GM19372 (cell line): ENCODE results near the gene ZSWIM4.

Source experiments
- ATAC-seq: cut with Tn5 transposase; IDR thresholded peaks from one replicate; pipeline ENCODE4 v1.9.1; 2021; ENCODE audit warnings: mild to moderate bottlenecking, low read depth, moderate library complexity; ENCODE audit not compliant: unreplicated experiment

The ZSWIM4 gene

GRCh38 chr19:13804830-13805683 lies 9.8 kb downstream of the ZSWIM4 start:
- no peak for ATAC-seq

DNA sequence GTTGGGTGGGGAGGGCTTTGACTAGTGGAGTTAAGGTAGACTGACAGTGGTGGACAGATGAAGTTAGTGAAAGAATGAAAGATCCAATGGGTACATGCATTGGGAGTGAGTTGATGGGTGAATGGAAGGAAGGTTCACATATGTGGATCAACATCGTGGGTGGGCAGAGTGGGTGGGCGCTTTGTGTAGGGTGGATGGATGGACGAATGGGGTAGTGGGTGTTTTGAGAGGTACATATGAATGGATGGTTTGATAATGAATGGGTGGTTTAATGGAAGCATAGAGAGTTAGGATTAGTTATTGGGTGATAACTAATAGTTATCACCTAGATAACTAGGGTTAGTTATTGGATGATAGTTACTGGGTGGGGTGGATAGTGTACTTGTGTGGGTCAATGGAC lies 11.5 kb downstream of the ZSWIM4 start:
- ATAC-seq, result no peak

DNA sequence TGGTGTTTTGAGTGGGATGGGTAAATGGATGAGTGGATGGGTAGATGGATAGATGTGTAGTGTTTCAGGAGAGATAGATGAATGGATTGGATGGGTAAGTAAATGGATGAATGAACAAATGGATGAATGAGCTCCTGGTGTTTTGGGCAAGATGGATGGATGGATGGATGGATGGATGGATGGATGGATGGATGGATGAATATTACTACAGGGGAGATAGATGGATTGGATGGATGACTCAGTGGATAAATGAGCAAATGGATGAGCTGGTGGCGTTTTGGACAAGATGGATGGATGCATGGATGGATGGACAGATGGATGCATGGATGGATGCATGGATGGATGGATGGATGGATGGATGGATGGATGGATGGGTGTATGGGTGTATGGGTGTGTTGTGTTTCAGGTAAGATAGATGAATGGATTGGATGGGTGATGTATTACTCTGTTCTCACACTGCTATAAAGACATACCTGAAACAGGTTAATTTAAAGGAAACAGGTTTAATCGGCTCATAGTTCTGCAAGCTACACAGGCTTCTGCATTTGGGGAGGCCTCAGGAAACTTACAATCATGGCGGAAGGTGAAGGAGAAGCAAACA lies 12.3 kb downstream of the ZSWIM4 start:
- no peak for ATAC-seq

- ATAC-seq, result no peak
These were observed 13.6 kb downstream of the ZSWIM4 start for GRCh38 chr19:13808856-13809255.

- no peak for ATAC-seq
These were observed 17.3 kb downstream of the ZSWIM4 start for GRCh38 chr19:13812544-13812943.

DNA sequence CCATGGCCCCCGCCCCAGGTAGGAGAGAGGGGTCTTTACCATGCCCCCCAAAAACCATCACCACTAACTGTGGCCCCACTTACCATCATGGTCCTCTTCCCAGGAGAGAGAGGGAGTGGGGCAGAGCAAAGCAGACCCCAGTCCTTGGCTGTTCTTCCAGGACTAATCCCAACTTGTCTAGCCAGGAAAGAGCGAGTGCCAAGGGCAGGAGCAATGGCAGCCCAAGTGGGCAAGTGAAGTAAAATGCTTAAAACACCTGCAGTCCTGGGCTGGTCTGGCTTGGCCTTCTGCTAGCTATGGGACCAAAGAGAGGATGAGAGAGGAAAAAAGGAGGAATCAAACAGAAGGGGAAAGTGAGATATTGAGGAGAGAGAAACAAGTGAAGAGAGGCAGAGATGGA lies 17.9 kb downstream of the ZSWIM4 start:
- ATAC-seq, result no peak

DNA sequence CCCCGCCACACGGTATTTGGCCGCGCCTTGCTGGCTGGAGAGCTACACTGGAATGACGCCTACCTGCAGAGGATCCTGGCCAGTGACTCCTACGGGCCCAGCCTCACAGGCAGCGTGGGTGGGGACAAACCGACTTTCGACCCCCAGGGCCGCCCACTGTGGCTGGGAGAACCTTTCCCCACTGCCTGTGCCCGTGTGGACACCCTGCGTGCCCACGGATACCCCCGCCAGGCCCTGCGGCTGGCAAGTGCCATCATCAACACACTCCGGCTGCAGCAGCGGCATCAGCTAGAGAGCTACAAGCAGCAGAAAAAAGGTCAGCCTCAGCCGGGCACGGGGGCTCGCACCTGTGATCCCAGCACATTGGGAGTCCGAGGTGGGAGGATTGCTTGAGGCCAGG lies 19.3 kb downstream of the ZSWIM4 start:
- ATAC-seq, result no peak

DNA sequence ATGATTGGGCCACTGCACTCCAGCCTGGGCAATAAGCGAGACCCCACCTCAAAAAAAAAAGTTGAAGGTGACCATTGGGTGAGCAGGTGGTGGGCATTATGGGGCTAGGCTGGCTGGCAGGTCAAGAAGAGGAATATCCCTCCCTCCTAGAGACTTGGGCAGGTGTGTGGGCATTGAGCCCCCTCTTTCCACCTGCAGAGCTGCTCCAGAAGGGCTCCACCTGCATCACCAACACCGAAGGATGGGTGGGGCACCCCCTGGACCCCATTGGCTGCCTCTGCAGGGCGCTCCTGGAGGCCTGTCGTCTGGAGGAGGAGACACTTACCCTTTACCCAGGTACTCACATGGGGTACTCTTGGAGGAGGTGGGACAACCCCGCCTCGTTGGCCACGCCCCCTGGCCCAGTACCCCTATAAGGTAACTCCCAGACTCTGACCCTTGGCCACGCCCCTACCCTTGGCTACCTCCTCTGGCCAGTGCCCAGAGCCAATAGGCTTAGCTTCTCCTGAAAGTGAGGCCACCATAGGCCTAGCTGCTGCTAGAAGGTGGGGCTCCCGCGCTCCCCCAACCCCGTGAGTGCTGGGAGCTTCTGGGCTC lies 21.9 kb downstream of the ZSWIM4 start:
- no peak for ATAC-seq

GRCh38 chr19:13817615-13818371 lies 22.6 kb downstream of the ZSWIM4 start:
- ATAC-seq, result no peak

DNA sequence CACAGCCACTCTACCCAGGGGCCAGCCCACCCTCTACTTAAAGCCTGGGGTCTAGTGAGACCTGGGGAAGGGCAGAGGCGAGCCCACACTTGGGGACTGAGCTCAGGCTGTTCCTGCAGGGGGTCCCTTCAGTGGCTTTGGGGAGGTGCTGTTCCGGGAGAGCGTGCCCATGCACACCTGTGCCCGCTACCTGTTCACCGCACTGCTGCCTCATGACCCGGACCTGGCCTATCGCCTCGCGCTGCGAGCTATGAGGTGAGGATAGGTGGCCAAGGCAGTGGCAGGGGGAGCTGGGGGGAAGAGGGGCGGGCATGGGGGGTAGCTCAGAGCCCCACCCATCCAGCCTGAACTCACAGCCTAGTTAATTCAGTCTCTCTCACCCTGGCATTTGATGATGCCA lies 24.0 kb downstream of the ZSWIM4 start:
- no peak for ATAC-seq

GRCh38 chr19:13821292-13821691 lies 26.0 kb downstream of the ZSWIM4 start:
- ATAC-seq, result no peak

DNA sequence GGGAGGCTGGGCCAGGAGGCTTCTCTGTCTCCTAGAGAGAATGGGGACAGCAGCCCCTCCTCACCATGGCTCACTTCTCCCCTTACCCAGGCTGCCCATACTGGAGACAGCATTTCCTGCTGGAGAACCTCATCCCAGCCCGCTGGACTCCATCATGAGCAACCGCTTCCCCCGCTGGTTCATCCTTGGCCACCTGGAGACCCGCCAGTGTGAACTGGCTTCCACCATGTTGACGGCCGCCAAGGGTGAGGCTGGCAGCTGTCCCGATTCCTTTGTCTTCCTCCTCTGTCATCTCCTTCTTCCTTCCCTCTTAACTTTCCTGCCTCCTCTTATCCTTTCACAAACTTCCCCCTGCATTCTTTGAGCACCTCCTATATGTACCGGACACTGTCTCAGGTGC lies 28.0 kb downstream of the ZSWIM4 start:
- ATAC-seq, result no peak

DNA sequence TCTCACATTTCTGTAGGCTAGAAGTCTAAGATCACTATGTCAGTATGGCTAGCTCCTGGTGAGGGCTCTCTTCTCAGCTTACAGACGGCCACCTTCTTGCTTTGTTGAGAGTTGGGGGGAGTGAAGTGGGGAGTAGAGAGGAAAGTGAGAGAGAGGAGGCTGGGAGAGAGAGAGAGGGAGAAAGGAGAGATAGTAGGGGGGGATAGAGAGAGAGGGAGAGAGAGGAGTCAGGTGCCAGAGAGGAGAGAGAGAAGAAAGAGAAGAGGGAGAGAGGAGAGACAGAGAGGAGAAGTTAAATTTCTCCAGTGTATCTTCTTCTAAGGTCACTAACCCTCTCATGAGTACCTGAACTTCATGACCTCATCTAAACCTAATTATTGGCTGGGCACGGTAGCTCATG lies 28.7 kb downstream of the ZSWIM4 start:
- ATAC-seq, result no peak

- no peak for ATAC-seq
These were observed 29.5 kb downstream of the ZSWIM4 start for GRCh38 chr19:13824703-13825102.

GRCh38 chr19:13825489-13826441 lies 30.5 kb downstream of the ZSWIM4 start:
- ATAC-seq, result no peak

GRCh38 chr19:13826652-13827235 lies 31.5 kb downstream of the ZSWIM4 start:
- no peak for ATAC-seq

DNA sequence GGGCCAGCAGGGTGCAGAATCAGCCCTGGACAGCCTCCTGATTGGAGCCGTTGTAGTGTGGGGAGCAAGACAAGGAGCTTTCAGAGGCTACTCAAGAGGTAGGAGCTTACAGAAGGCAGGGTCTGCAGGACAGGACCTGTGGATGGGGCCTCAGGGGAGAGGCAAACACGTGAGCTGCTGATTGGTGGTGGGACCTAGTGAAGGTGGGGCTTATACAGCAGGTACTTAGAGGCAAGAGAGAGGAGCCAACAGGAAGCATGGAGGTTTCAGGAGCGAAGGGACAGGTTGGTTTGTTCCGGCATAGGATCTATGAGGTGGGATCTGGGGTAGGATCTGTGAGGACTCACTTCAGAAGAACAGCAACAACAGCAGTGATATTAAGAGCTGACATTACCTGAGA lies 32.4 kb downstream of the ZSWIM4 start:
- no peak for ATAC-seq

DNA sequence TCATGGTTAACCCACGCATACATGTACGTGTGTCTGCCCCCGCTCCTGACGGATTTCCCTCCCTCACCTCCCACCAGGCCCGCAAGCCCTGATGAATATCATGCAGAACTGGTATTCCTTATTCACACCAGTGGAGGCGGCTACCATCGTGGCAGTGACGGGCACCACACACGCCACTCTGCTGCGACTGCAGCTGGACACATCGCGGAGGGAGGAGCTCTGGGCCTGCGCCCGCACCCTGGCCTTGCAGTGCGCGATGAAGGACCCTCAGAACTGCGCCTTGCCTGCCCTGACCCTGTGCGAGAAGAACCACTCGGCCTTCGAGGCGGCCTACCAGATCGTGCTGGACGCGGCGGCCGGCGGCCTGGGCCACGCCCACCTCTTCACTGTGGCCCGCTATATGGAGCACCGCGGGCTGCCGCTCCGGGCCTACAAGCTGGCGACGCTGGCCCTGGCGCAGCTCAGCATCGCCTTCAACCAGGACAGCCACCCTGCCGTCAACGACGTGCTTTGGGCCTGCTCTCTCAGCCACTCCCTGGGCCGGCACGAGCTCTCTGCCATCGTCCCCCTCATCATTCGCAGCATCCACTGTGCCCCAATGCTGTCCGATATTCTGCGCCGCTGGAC lies 35.0 kb downstream of the ZSWIM4 start:
- ATAC-seq, result no peak
